A549 (cell line): ENCODE results near the gene ANXA9.

Source experiments
- CTCF ChIP-seq: fragments of >200 bp; sonication (Bioruptor Twin); formaldehyde crosslinking; IDR thresholded peaks from 3 replicates; pipeline ENCODE4 v1.5.1; 2016
- E2F6 ChIP-seq: IDR thresholded peaks from 2 replicates; pipeline ENCODE4 v1.6.1; 2012; ENCODE audit warnings: low read depth, borderline replicate concordance
- HDAC2 ChIP-seq: fragments of 200-600 bp; sonication (generic); IDR thresholded peaks from 2 replicates; pipeline ENCODE4 v1.6.1; 2016
- MAX ChIP-seq: IDR thresholded peaks from 2 replicates; pipeline ENCODE4 v1.6.1; 2012
- POLR2AphosphoS2 ChIP-seq: conservative IDR thresholded peaks from 2 replicates; pipeline ENCODE4 v1.6.1; 2012; ENCODE audit warnings: low read length, improper control_type of control experiment, inconsistent platforms
- RAD21 ChIP-seq, 2 experiments: fragments of >200 bp in 1 of 2; sonication (Bioruptor Twin) in 1 of 2; formaldehyde crosslinking in 1 of 2; IDR thresholded peaks in 1 of 2; conservative IDR thresholded peaks in 1 of 2; 2 replicates in 1 of 2; 3 replicates in 1 of 2; pipeline ENCODE4 v1.6.1; 2012 to 2018; ENCODE audit warnings: inconsistent platforms in 1 of 2
- SMC3 ChIP-seq: fragments of >200 bp; sonication (Bioruptor Twin); formaldehyde crosslinking; IDR thresholded peaks from 3 replicates; pipeline ENCODE4 v1.6.1; 2018; ENCODE audit warnings: inconsistent platforms
- SREBF2 ChIP-seq: fragments of 450-650 bp; IDR thresholded peaks from 2 replicates; pipeline ENCODE4 v1.6.1; 2014; ENCODE audit warnings: mild to moderate bottlenecking, moderate library complexity
- ZFP36 ChIP-seq: fragments of 450-650 bp; IDR thresholded peaks from 2 replicates; pipeline ENCODE4 v1.6.1; 2014; ENCODE audit warnings: borderline replicate concordance; ENCODE audit not compliant: partially characterized antibody
- ZNF302 ChIP-seq: fragments of 250-450 bp; sonication (Bioruptor Pico); IDR thresholded peaks from 2 replicates; pipeline ENCODE4 v1.9.0; 2021; ENCODE audit warnings: inconsistent platforms, mild to moderate bottlenecking, moderate library complexity
- TF ChIP-seq, protein P1 (sequence below): fragments of 450-650 bp; IDR thresholded peaks from 2 replicates; pipeline ENCODE4 v1.6.1; 2014; ENCODE audit warnings: antibody characterized with exemption

GRCh38 chr1:150960646-150961045 is 21.4 kb upstream of the ANXA9 start:
- TF ChIP-seq SMC3: no peak
- no peak for TF ChIP-seq ZNF302 (CRISPR knock-in tag)
- TF ChIP-seq CTCF: no peak
- TF ChIP-seq SREBF2: no peak
- TF ChIP-seq, protein P1, sequence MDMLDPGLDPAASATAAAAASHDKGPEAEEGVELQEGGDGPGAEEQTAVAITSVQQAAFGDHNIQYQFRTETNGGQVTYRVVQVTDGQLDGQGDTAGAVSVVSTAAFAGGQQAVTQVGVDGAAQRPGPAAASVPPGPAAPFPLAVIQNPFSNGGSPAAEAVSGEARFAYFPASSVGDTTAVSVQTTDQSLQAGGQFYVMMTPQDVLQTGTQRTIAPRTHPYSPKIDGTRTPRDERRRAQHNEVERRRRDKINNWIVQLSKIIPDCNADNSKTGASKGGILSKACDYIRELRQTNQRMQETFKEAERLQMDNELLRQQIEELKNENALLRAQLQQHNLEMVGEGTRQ: no peak
- TF ChIP-seq ZFP36: no peak
- no peak for TF ChIP-seq E2F6
- no peak for TF ChIP-seq RAD21 (conservative IDR thresholded peaks at IDR 0.05 in 1 of 2, IDR thresholded peaks at IDR 0.05 in 1 of 2)
- no peak for TF ChIP-seq POLR2AphosphoS2
- no peak for TF ChIP-seq HDAC2
- no peak for TF ChIP-seq MAX
